ENCODE results near the gene AXIN1. TPM values are rescaled to one million over a fixed set of nuclear protein-coding genes. Genes with fewer than 3 reads are reported as not detected.
"Not testable (repeated sequence)": the region's sequence is repeated elsewhere in the genome, so short reads cannot be mapped to it uniquely, and the experiment has no call there.

The AXIN1 gene
- polyA plus RNA-seq, 2 of the 4 experiments (the other 2 are of a cell fraction), result 8.7 to 19.3 TPM

GRCh38 chr16:349211-349610, 3.3 kb downstream of the AXIN1 start:
- DNase-seq (ENCODE audit: low read depth in 1 of 2, low spot score in 1 of 2) (no peak), ATAC-seq (no peak), FAIRE-seq (no peak)
- no peak overlapping the region for H3K4me3 ChIP-seq
- H3K4me1 ChIP-seq, result peaks cover 16% of the 10 kb centered on the region; the same call in 2 of the 3 replicates
- TF ChIP-seq HEYL (CRISPR knock-in tag; IDR thresholded peaks at IDR 0.05) (no peak), POLR2A (IDR thresholded peaks at IDR 0.05; ENCODE audit: low read length) (no peak), JUNB (IDR thresholded peaks at IDR 0.05) (no peak), ZSCAN20 (CRISPR knock-in tag; IDR thresholded peaks at IDR 0.05) (no peak), FOSB (CRISPR knock-in tag; IDR thresholded peaks at IDR 0.05) (no peak), TFCP2L1 (CRISPR knock-in tag; IDR thresholded peaks at IDR 0.05) (no peak), HOXB5 (CRISPR knock-in tag; IDR thresholded peaks at IDR 0.05) (no peak), EP300 (IDR thresholded peaks at IDR 0.05) (no peak), EHMT2 (IDR thresholded peaks at IDR 0.05; ENCODE audit: low read depth) (no peak), ZNF302 (CRISPR knock-in tag; IDR thresholded peaks at IDR 0.05) (no peak), NPAS2 (CRISPR knock-in tag; IDR thresholded peaks at IDR 0.05; ENCODE audit: borderline replicate concordance) (no peak), NFE2L2 (conservative IDR thresholded peaks at IDR 0.05; ENCODE audit: low read length) (no peak), MAZ (IDR thresholded peaks at IDR 0.05; ENCODE audit: borderline replicate concordance, low read depth, low read length) (no peak), CBX8 (IDR thresholded peaks at IDR 0.05) (no peak)
- TF ChIP-seq, protein P1, sequence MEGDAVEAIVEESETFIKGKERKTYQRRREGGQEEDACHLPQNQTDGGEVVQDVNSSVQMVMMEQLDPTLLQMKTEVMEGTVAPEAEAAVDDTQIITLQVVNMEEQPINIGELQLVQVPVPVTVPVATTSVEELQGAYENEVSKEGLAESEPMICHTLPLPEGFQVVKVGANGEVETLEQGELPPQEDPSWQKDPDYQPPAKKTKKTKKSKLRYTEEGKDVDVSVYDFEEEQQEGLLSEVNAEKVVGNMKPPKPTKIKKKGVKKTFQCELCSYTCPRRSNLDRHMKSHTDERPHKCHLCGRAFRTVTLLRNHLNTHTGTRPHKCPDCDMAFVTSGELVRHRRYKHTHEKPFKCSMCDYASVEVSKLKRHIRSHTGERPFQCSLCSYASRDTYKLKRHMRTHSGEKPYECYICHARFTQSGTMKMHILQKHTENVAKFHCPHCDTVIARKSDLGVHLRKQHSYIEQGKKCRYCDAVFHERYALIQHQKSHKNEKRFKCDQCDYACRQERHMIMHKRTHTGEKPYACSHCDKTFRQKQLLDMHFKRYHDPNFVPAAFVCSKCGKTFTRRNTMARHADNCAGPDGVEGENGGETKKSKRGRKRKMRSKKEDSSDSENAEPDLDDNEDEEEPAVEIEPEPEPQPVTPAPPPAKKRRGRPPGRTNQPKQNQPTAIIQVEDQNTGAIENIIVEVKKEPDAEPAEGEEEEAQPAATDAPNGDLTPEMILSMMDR (IDR thresholded peaks at IDR 0.05), result no peak
- TF ChIP-seq, protein P2, sequence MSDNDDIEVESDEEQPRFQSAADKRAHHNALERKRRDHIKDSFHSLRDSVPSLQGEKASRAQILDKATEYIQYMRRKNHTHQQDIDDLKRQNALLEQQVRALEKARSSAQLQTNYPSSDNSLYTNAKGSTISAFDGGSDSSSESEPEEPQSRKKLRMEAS (IDR thresholded peaks at IDR 0.05), result no peak
- H3K4me2 ChIP-seq, result no peak overlapping the region
- CTCF ChIA-PET, result interaction anchor here (0.7 to 12.6 kb wide), 4 partner anchors 15 to 284 kb away, joined by 3 to 76 read pairs (median 6); no protein-coding TSS in a partner anchor
- no peaks in the 10 kb centered on the region for H3K9me3 ChIP-seq
- WGBS (ENCODE audit: missing lambda C conversion rate), result 92% methylated on average over 7 of the region's 7 CpGs
- no peak overlapping the region for H3K27ac ChIP-seq
- POLR2A ChIA-PET, result interaction anchor here (1.3 kb wide), 1 partner anchor 114 kb away, joined by 3 read pairs; no protein-coding TSS in a partner anchor

DNA sequence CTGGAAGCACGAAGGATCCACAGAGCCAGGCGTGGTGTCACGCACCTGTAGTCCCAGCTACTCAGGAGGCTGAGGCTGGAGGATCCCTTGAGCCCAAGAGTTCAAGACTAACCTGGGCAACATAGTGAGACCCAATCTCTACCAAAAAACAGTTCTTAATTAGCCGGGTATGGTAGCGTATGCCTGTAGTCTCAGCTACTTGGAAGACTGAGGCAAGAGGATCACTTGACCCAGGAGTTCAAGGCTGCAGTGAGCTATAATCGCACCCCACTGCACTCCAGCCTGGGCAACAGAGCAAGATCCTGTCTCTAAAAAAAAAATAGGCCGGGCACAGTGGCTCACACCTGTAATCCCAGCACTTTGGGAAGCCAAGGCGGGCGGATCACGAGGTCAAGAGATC, 4.0 kb downstream of the AXIN1 start:
- CTCF ChIA-PET, result interaction anchor here (1.0 to 12.6 kb wide), 3 partner anchors 16 to 283 kb away, joined by 5 to 76 read pairs (median 6); no protein-coding TSS in a partner anchor

GRCh38 chr16:347203-347602, 5.3 kb downstream of the AXIN1 start:
- CTCF ChIA-PET, result interaction anchor here (0.7 to 12.6 kb wide), 4 partner anchors 17 to 240 kb away, joined by 3 to 76 read pairs (median 4); no protein-coding TSS in a partner anchor
- no peak overlapping the region for H3K4me2 ChIP-seq
- H3K27ac ChIP-seq, result no peak overlapping the region
- peaks cover 13% of the 10 kb centered on the region; the same call in 2 of the 3 replicates for H3K4me1 ChIP-seq
- no peak for DNase-seq (ENCODE audit: low read depth in 1 of 2, low spot score in 1 of 2)
- no peak for FAIRE-seq
- no peaks in the 10 kb centered on the region for H3K9me3 ChIP-seq
- POLR2A ChIA-PET, result no interaction called here
- ATAC-seq, result no peak
- H3K4me3 ChIP-seq, result no peak overlapping the region
- no peak for TF ChIP-seq HOXA7 (CRISPR knock-in tag; IDR thresholded peaks at IDR 0.05)
- no peak for TF ChIP-seq BHLHE40 (IDR thresholded peaks at IDR 0.05; ENCODE audit: low read depth, low read length)
- TF ChIP-seq PHF8 (IDR thresholded peaks at IDR 0.05; ENCODE audit: borderline replicate concordance, low read depth), result no peak
- 88% methylated on average over 6 of the region's 6 CpGs for WGBS (ENCODE audit: missing lambda C conversion rate)

More for the DNA sequence above, 4.0 kb downstream of the AXIN1 start:
- POLR2A ChIA-PET, result interaction anchor here (0.5 to 1.3 kb wide), 2 partner anchors 11 to 113 kb away, joined by 3 read pairs; no protein-coding TSS in a partner anchor
- peaks cover 15% of the 10 kb centered on the region; the same call in 2 of the 3 replicates for H3K4me1 ChIP-seq
- not testable (repeated sequence) for H3K4me3 ChIP-seq; H3K27ac ChIP-seq; H3K4me2 ChIP-seq; ATAC-seq; H3K9me3 ChIP-seq; FAIRE-seq; DNase-seq (ENCODE audit: low read depth in 1 of 2, low spot score in 1 of 2)
- WGBS (ENCODE audit: missing lambda C conversion rate), result 94% methylated on average over 10 of the region's 10 CpGs

GRCh38 chr16:346587-346986, 5.9 kb downstream of the AXIN1 start:
- TF ChIP-seq MYC (IDR thresholded peaks at IDR 0.05; ENCODE audit: borderline replicate concordance, low read length) (no peak), PBX3 (IDR thresholded peaks at IDR 0.05) (no peak), HES2 (IDR thresholded peaks at IDR 0.05) (no peak), ATOH8 (CRISPR knock-in tag; IDR thresholded peaks at IDR 0.05; ENCODE audit: low read depth) (no peak)
- no peak for FAIRE-seq
- CTCF ChIA-PET, result interaction anchor here (1.1 to 12.6 kb wide), 4 partner anchors 18 to 281 kb away, joined by 3 to 76 read pairs (median 7); no protein-coding TSS in a partner anchor

More at GRCh38 chr16:346587-346986, 5.9 kb downstream of the AXIN1 start:
- Histone ChIP-seq H3K4me1 (peaks cover 13% of the 10 kb centered on the region; the same call in 2 of the 3 replicates), H3K27ac (no peak overlapping the region), H3K4me3 (no peak overlapping the region), H3K9me3 (no peaks in the 10 kb centered on the region), H3K4me2 (no peak overlapping the region)
- ATAC-seq, result peak in 1 of 2 experiments; percentile 39; a peak in 3 of 6 replicates
- DNase-seq (ENCODE audit: low read depth in 1 of 2, low spot score in 1 of 2), result no peak
- 92% methylated on average over 15 of the region's 15 CpGs for WGBS (ENCODE audit: missing lambda C conversion rate)
- POLR2A ChIA-PET, result no interaction called here
